Loucy (cell line): ENCODE data around the gene DNAAF2.
A peak's percentile ranks its signal among the peaks of the same experiment; 100 is the strongest.

Source experiments
- H2AFZ ChIP-seq: fragments of 200-600 bp; sonication (generic); 2 replicates; pipeline ENCODE4 v1.6.0; 2016; ENCODE audit warnings: antibody characterized with exemption, mild to moderate bottlenecking, low read length, moderate library complexity
- H3F3A ChIP-seq: fragments of 200-600 bp; 2 replicates; pipeline ENCODE4 v1.6.0; 2016; ENCODE audit warnings: antibody characterized with exemption, low read depth, mild to moderate bottlenecking
- H3K27me3 ChIP-seq: fragments of 200-600 bp; sonication (generic); 2 replicates; pipeline ENCODE4 v1.6.1; 2014; ENCODE audit warnings: low read length, mild to moderate bottlenecking; ENCODE audit not compliant: insufficient read depth, poor library complexity, severe bottlenecking
- H3K36me3 ChIP-seq: fragments of 200-600 bp; sonication (generic); 2 replicates; pipeline ENCODE4 v1.6.1; 2016; ENCODE audit warnings: low read length; ENCODE audit not compliant: insufficient read depth
- H3K4me1 ChIP-seq: fragments of 200-600 bp; sonication (generic); 2 replicates; pipeline ENCODE4 v1.5.1; 2014; ENCODE audit warnings: low read length, mild to moderate bottlenecking; ENCODE audit not compliant: insufficient read depth, poor library complexity, severe bottlenecking
- H3K4me2 ChIP-seq: fragments of 200-600 bp; sonication (generic); 2 replicates; pipeline ENCODE4 v1.6.0; 2014; ENCODE audit warnings: antibody characterized with exemption, low read length, low read depth, mild to moderate bottlenecking; ENCODE audit not compliant: poor library complexity, severe bottlenecking
- H3K4me3 ChIP-seq: fragments of 200-600 bp; sonication (generic); 2 replicates; pipeline ENCODE4 v1.5.1; 2014; ENCODE audit warnings: low read length, mild to moderate bottlenecking, mixed read lengths; ENCODE audit not compliant: poor library complexity, severe bottlenecking
- H3K79me2 ChIP-seq: fragments of 200-600 bp; sonication (generic); 2 replicates; pipeline ENCODE4 v1.6.1; 2014; ENCODE audit warnings: low read length; ENCODE audit not compliant: insufficient read depth
- H3K9ac ChIP-seq: fragments of 200-600 bp; sonication (generic); 2 replicates; pipeline ENCODE4 v1.6.0; 2014; ENCODE audit warnings: mild to moderate bottlenecking, low read depth, low read length, moderate library complexity; ENCODE audit not compliant: poor library complexity, severe bottlenecking
- H3K9me2 ChIP-seq: fragments of 200-600 bp; sonication (generic); replicated peaks from 2 replicates; pipeline ENCODE4 v1.6.1; 2016; ENCODE audit warnings: low read depth, low read length, mixed read lengths
- H3K9me3 ChIP-seq: fragments of 200-600 bp; sonication (generic); 2 replicates; pipeline ENCODE4 v1.6.1; 2014; ENCODE audit warnings: mild to moderate bottlenecking, antibody characterized with exemption, low read length, low read depth; ENCODE audit not compliant: insufficient read depth
- H4K20me1 ChIP-seq: fragments of 200-600 bp; sonication (generic); 2 replicates; pipeline ENCODE4 v1.6.0; 2014; ENCODE audit warnings: antibody characterized with exemption, low read length, mild to moderate bottlenecking; ENCODE audit not compliant: insufficient read depth, poor library complexity, severe bottlenecking
- CTCF ChIP-seq: fragments of 200-600 bp; sonication (generic); conservative IDR thresholded peaks from 2 replicates; pipeline ENCODE4 v1.5.1; 2014; ENCODE audit warnings: mild to moderate bottlenecking, antibody characterized with exemption, low read length
- EZH2phosphoT487 ChIP-seq: fragments of 200-600 bp; IDR thresholded peaks from 2 replicates; pipeline ENCODE4 v1.6.1; 2018; ENCODE audit warnings: antibody characterized with exemption, mild to moderate bottlenecking, moderate library complexity, borderline replicate concordance

Gene DNAAF2

GRCh38 chr14:49636866-49637265, 1.8 kb upstream of the DNAAF2 start:
- TF ChIP-seq EZH2phosphoT487, result no peak
- no peak for TF ChIP-seq CTCF
- peak overlapping the region; percentile 5 for H3K4me3 ChIP-seq
- no peaks in the 10 kb centered on the region for H3K36me3 ChIP-seq

GRCh38 chr14:49633640-49634546, 1.2 kb downstream of the DNAAF2 start:
- Histone ChIP-seq H3K4me1 (peaks cover 30% of the 10 kb centered on the region), H3K79me2 (peaks cover 77% of the 10 kb centered on the region), H3K36me3 (no peaks in the 10 kb centered on the region), H3K27me3 (no peaks in the 10 kb centered on the region), H3K9me3 (no peaks in the 10 kb centered on the region), H2AFZ (peak overlapping the region; percentile 92), H3K9me2 (no peaks in the 10 kb centered on the region), H3K4me3 (peak overlapping the region; percentile 90), H3F3A (no peaks in the 10 kb centered on the region), H3K4me2 (peak overlapping the region; percentile 89), H3K9ac (peak overlapping the region; percentile 91), H4K20me1 (peaks cover 27% of the 10 kb centered on the region)
- TF ChIP-seq CTCF (peak; percentile 77), EZH2phosphoT487 (no peak)

More at GRCh38 chr14:49636866-49637265, 1.8 kb upstream of the DNAAF2 start:
- H3K9me2 ChIP-seq, result no peaks in the 10 kb centered on the region
- peaks cover 22% of the 10 kb centered on the region for H4K20me1 ChIP-seq
- H3F3A ChIP-seq, result no peaks in the 10 kb centered on the region; the same call in 1 of the 2 replicates
- H3K27me3 ChIP-seq, result no peaks in the 10 kb centered on the region
- H3K4me1 ChIP-seq, result peaks cover 17% of the 10 kb centered on the region
- peaks cover 51% of the 10 kb centered on the region for H3K79me2 ChIP-seq
- peak overlapping the region; percentile 79 for H3K4me2 ChIP-seq
- no peaks in the 10 kb centered on the region for H3K9me3 ChIP-seq
- H2AFZ ChIP-seq, result no peak overlapping the region
- no peak overlapping the region for H3K9ac ChIP-seq

- H3F3A ChIP-seq, result peaks cover 13% of the 10 kb centered on the region; the same call in 1 of the 2 replicates
- H3K9me3 ChIP-seq, result no peaks in the 10 kb centered on the region
- peak overlapping the region; percentile 91 for H3K4me3 ChIP-seq
- TF ChIP-seq EZH2phosphoT487, result no peak
- no peak for TF ChIP-seq CTCF
- H3K9ac ChIP-seq, result peak overlapping the region; percentile 96
- no peak overlapping the region for H2AFZ ChIP-seq
- H3K36me3 ChIP-seq, result no peaks in the 10 kb centered on the region
- peaks cover 36% of the 10 kb centered on the region for H3K4me1 ChIP-seq
- peaks cover 61% of the 10 kb centered on the region for H4K20me1 ChIP-seq
- H3K9me2 ChIP-seq, result no peaks in the 10 kb centered on the region
- H3K79me2 ChIP-seq, result peaks cover 80% of the 10 kb centered on the region
- H3K4me2 ChIP-seq, result peak overlapping the region; percentile 98
- no peaks in the 10 kb centered on the region for H3K27me3 ChIP-seq
Observed at GRCh38 chr14:49623941-49624839, 10.9 kb downstream of the DNAAF2 start.
